Neural cell (in vitro differentiated cells): Measurements from ENCODE around the gene MAP2K4. TPM values are rescaled to one million over a fixed set of nuclear protein-coding genes. Genes with fewer than 3 reads are reported as not detected.

ENCODE experiments used
- H2AFZ ChIP-seq: fragments of 200-600, 300-800 bp; sonication (generic), shearing (Covaris generic); 2 replicates; pipeline ENCODE4 v1.6.0; 2014; ENCODE audit warnings: low read depth, mild to moderate bottlenecking, antibody characterized with exemption, low read length, moderate library complexity
- H3F3A ChIP-seq: fragments of 200-600 bp; shearing (Covaris generic); 2 replicates; pipeline ENCODE4 v1.6.1; 2016; ENCODE audit warnings: mild to moderate bottlenecking, moderate library complexity, mixed read lengths, antibody characterized with exemption, low read length; ENCODE audit not compliant: insufficient read depth, poor library complexity, severe bottlenecking
- H3K27ac ChIP-seq: fragments of 200-600, 300-800 bp; sonication (generic), shearing (Covaris generic); 2 replicates; pipeline ENCODE4 v1.5.1; 2014; ENCODE audit warnings: mild to moderate bottlenecking, low read length, moderate library complexity
- H3K27me3 ChIP-seq: fragments of 300-800, 200-600 bp; sonication (generic), shearing (Covaris generic); 2 replicates; pipeline ENCODE4 v1.6.0; 2014; ENCODE audit warnings: mild to moderate bottlenecking, low read depth, low read length, moderate library complexity; ENCODE audit not compliant: insufficient read depth
- H3K36me3 ChIP-seq: fragments of 300-800, 200-600 bp; sonication (generic), shearing (Covaris generic); 2 replicates; pipeline ENCODE4 v1.5.1; 2014; ENCODE audit warnings: mild to moderate bottlenecking, antibody characterized with exemption, low read length, moderate library complexity; ENCODE audit not compliant: insufficient read depth
- H3K4me2 ChIP-seq: fragments of 300-800, 200-600 bp; sonication (generic), shearing (Covaris generic); 2 replicates; pipeline ENCODE4 v1.6.0; 2014; ENCODE audit warnings: mild to moderate bottlenecking, low read length
- H3K4me3 ChIP-seq: fragments of 300-800, 200-600 bp; sonication (generic), shearing (Covaris generic); 2 replicates; pipeline ENCODE4 v1.5.1; 2014; ENCODE audit warnings: mild to moderate bottlenecking, low read length, moderate library complexity
- H3K79me2 ChIP-seq: fragments of 200-600 bp; shearing (Covaris generic); replicated peaks from 2 replicates; pipeline ENCODE4 v1.6.0; 2014; ENCODE audit warnings: mild to moderate bottlenecking, low read length, moderate library complexity; ENCODE audit not compliant: insufficient read depth
- H3K9ac ChIP-seq: fragments of 300-800, 200-600 bp; sonication (generic), shearing (Covaris generic); 2 replicates; pipeline ENCODE4 v1.6.1; 2016; ENCODE audit warnings: mild to moderate bottlenecking, low read length, mixed read lengths
- H3K9me2 ChIP-seq: fragments of 200-600 bp; shearing (Covaris generic); 2 replicates; pipeline ENCODE4 v1.6.1; 2016; ENCODE audit warnings: mild to moderate bottlenecking, low read length, mixed read lengths; ENCODE audit not compliant: insufficient read depth
- H3K9me3 ChIP-seq: fragments of 200-600, 300-800 bp; sonication (generic), shearing (Covaris generic); 2 replicates; pipeline ENCODE4 v1.6.1; 2016; ENCODE audit warnings: mild to moderate bottlenecking, mixed run types, low read length, moderate library complexity, mixed read lengths
- H4K20me1 ChIP-seq: fragments of 200-600 bp; shearing (Covaris generic); 2 replicates; pipeline ENCODE4 v1.6.1; 2016; ENCODE audit warnings: mild to moderate bottlenecking, mixed run types; ENCODE audit not compliant: insufficient read depth
- CTCF ChIP-seq: fragments of 450-650 bp; IDR thresholded peaks from 2 replicates; pipeline ENCODE4 v1.5.1; 2014; ENCODE audit warnings: antibody characterized with exemption, mild to moderate bottlenecking, moderate library complexity; ENCODE audit not compliant: poor library complexity, severe bottlenecking
- EP300 ChIP-seq: fragments of 450-650 bp; conservative IDR thresholded peaks from 2 replicates; pipeline ENCODE4 v1.6.1; 2014; ENCODE audit warnings: antibody characterized with exemption, mild to moderate bottlenecking, moderate library complexity; ENCODE audit not compliant: poor library complexity, severe bottlenecking
- EZH2 ChIP-seq: fragments of 200-600, 300-800 bp; shearing (Covaris generic), sonication (generic); IDR thresholded peaks from 2 replicates; pipeline ENCODE4 v1.6.1; 2014; ENCODE audit warnings: antibody characterized with exemption, low read length, borderline replicate concordance, mild to moderate bottlenecking; ENCODE audit not compliant: insufficient read depth, poor library complexity, severe bottlenecking
- MXI1 ChIP-seq: fragments of 450-650 bp; conservative IDR thresholded peaks from 2 replicates; pipeline ENCODE4 v1.6.1; 2014; ENCODE audit warnings: antibody characterized with exemption, mild to moderate bottlenecking; ENCODE audit not compliant: poor library complexity, severe bottlenecking
- POLR2AphosphoS5 ChIP-seq: IDR thresholded peaks from 2 replicates; pipeline ENCODE4 v1.6.1; 2012
- RAD21 ChIP-seq: fragments of 450-650 bp; conservative IDR thresholded peaks from 2 replicates; pipeline ENCODE4 v1.6.1; 2014; ENCODE audit warnings: antibody characterized with exemption, mild to moderate bottlenecking, moderate library complexity
- REST ChIP-seq: IDR thresholded peaks from 2 replicates; pipeline ENCODE4 v1.6.1; 2012; ENCODE audit warnings: borderline replicate concordance
- SMC3 ChIP-seq: fragments of 450-650 bp; conservative IDR thresholded peaks from 2 replicates; pipeline ENCODE4 v1.6.1; 2014; ENCODE audit warnings: antibody characterized with exemption, mild to moderate bottlenecking, moderate library complexity; ENCODE audit not compliant: poor library complexity
- TAF1 ChIP-seq: IDR thresholded peaks from 2 replicates; pipeline ENCODE4 v1.6.1; 2012; ENCODE audit warnings: low read depth
- polyA plus RNA-seq: library from polyadenylated mRNA; depleted of rRNA; stranded (reverse); fragments of >200 nt; gene quantifications from 2 replicates; pipeline ENCODE4 v1.2.3, GENCODE V29; 2014

MAP2K4 gene
- polyA plus RNA-seq, 1 donor from 2014 or later: 78.4 TPM

- Histone ChIP-seq H3K36me3 (peaks cover 14% of the 10 kb centered on the region), H3K9me3 (no peaks in the 10 kb centered on the region), H4K20me1 (no peaks in the 10 kb centered on the region), H3K4me3 (no peak overlapping the region), H3K27ac (no peak overlapping the region), H3K9me2 (no peaks in the 10 kb centered on the region), H3F3A (no peaks in the 10 kb centered on the region), H3K79me2 (peaks cover 8% of the 10 kb centered on the region), H2AFZ (no peak overlapping the region), H3K9ac (no peak overlapping the region), H3K27me3 (no peaks in the 10 kb centered on the region), H3K4me2 (no peak overlapping the region)
- no peak for TF ChIP-seq MXI1
- no peak for TF ChIP-seq CTCF
- TF ChIP-seq POLR2AphosphoS5: no peak
- TF ChIP-seq TAF1: no peak
- TF ChIP-seq EZH2: no peak
- TF ChIP-seq RAD21: no peak
- no peak for TF ChIP-seq EP300
- TF ChIP-seq REST: no peak
- TF ChIP-seq SMC3: no peak
Observed at GRCh38 chr17:12078791-12079190, 58.1 kb downstream of the MAP2K4 start.

DNA sequence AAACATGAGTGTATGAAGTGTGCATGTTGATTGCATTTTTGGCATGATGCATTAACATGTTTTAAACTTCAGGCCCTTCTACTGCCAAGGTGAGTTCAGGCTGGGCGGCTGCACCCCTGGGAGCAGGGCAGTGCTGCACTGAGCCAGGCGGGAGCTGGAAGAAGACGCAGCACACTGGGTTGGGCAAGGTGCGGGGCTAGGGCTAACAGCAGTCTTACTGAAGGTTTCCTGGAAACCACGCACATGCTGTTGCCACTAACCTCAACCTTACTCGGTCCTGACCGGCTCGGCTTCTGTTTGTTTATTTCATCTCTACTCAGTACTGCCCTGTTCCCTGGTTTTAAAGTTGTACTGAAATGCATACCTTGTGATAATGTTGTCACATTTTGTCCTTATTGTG lies 61.0 kb downstream of the MAP2K4 start:
- Histone ChIP-seq H3K36me3 (peaks cover 7% of the 10 kb centered on the region), H3K9me2 (no peaks in the 10 kb centered on the region), H3K9me3 (no peaks in the 10 kb centered on the region), H3K9ac (no peak overlapping the region), H3K4me2 (no peak overlapping the region), H3F3A (no peaks in the 10 kb centered on the region), H3K79me2 (peaks cover 8% of the 10 kb centered on the region), H2AFZ (no peak overlapping the region), H3K27ac (no peak overlapping the region), H3K27me3 (no peaks in the 10 kb centered on the region), H3K4me3 (no peak overlapping the region), H4K20me1 (no peaks in the 10 kb centered on the region)
- TF ChIP-seq TAF1: no peak
- TF ChIP-seq EZH2: no peak
